Smooth muscle cell (in vitro differentiated cells): Measurements from ENCODE around the gene TENM4. TPM values are rescaled to one million over a fixed set of nuclear protein-coding genes. Genes with fewer than 3 reads are reported as not detected.

ENCODE experiments used
- DNase-seq: peaks from one replicate; lab custom pipeline; 2025; ENCODE audit not compliant: unreplicated experiment; lab: John Stamatoyannopoulos, UW
- H2AFZ ChIP-seq: fragments of 200-600 bp; sonication (generic); 2 replicates; pipeline ENCODE4 v1.6.0; 2016; ENCODE audit warnings: antibody characterized with exemption, low read depth, mild to moderate bottlenecking
- H3F3A ChIP-seq: fragments of 200-600 bp; sonication (generic); 2 replicates; pipeline ENCODE4 v1.6.0; 2017; ENCODE audit warnings: antibody characterized with exemption, low read depth
- H3K27ac ChIP-seq: fragments of 200-600 bp; sonication (generic); 2 replicates; pipeline ENCODE4 v1.5.1; 2016; ENCODE audit warnings: low read depth, mild to moderate bottlenecking
- H3K27me3 ChIP-seq: fragments of 200-600 bp; sonication (generic); 2 replicates; pipeline ENCODE4 v1.6.1; 2016; ENCODE audit warnings: low read depth, mild to moderate bottlenecking
- H3K36me3 ChIP-seq: fragments of 200-600 bp; sonication (generic); 2 replicates; pipeline ENCODE4 v1.5.1; 2016; ENCODE audit warnings: low read depth
- H3K4me1 ChIP-seq: fragments of 200-600 bp; sonication (generic); 2 replicates; pipeline ENCODE4 v1.5.1; 2016; ENCODE audit warnings: low read depth
- H3K4me2 ChIP-seq: fragments of 200-600 bp; sonication (generic); 2 replicates; pipeline ENCODE4 v1.6.0; 2016; ENCODE audit warnings: mild to moderate bottlenecking
- H3K4me3 ChIP-seq: fragments of 200-600 bp; sonication (generic); 2 replicates; pipeline ENCODE4 v1.5.1; 2016; ENCODE audit warnings: mild to moderate bottlenecking
- H3K79me2 ChIP-seq: fragments of 200-600 bp; sonication (generic); 2 replicates; pipeline ENCODE4 v1.6.0; 2016; ENCODE audit warnings: low read depth, mild to moderate bottlenecking
- H3K9ac ChIP-seq: fragments of 200-600 bp; sonication (generic); 2 replicates; pipeline ENCODE4 v1.6.0; 2016; ENCODE audit warnings: low read depth
- H3K9me3 ChIP-seq: fragments of 200-600 bp; sonication (generic); replicated peaks from 2 replicates; pipeline ENCODE4 v1.5.1; 2016; ENCODE audit warnings: low read depth
- H4K20me1 ChIP-seq: fragments of 200-600 bp; sonication (generic); 2 replicates; pipeline ENCODE4 v1.6.0; 2016; ENCODE audit warnings: low read depth
- CTCF ChIP-seq: fragments of 200-600 bp; sonication (generic); IDR thresholded peaks from 2 replicates; pipeline ENCODE4 v1.5.1; 2017; ENCODE audit warnings: borderline replicate concordance, mild to moderate bottlenecking, antibody characterized with exemption; ENCODE audit not compliant: insufficient read depth, poor library complexity, severe bottlenecking
- WGBS: methylation state at CpG from one replicate; pipeline ENCODE4 v1.1.7; 2016; ENCODE audit warnings: low lambda C conversion rate; 5-methylcytosine and 5-hydroxymethylcytosine counted together
- polyA plus RNA-seq: library from polyadenylated mRNA; unstranded; fragments of >200 nt; fragmentation: Nextera tagmentation; extraction: Ambion mirVana; gene quantifications from 2 replicates; pipeline ENCODE4 v1.2.1, GENCODE V29; 2016
- total RNA-seq: library from RNA; depleted of rRNA; stranded (reverse); fragments of >200 nt; gene quantifications from 2 replicates; pipeline ENCODE4 v1.2.3, GENCODE V29; 2014

Gene TENM4
- total and polyA plus RNA-seq, 2 experiments from 2014 or later = 31.6 to 38.2 TPM

GRCh38 chr11:79261684-79262083, 179.1 kb downstream of the TENM4 start:
- Histone ChIP-seq H3K27ac (no peak overlapping the region), H3K4me3 (no peak overlapping the region), H3K9me3 (no peaks in the 10 kb centered on the region), H3K79me2 (no peaks in the 10 kb centered on the region), H3K9ac (no peak overlapping the region), H3K36me3 (no peaks in the 10 kb centered on the region), H3F3A (peaks cover 3% of the 10 kb centered on the region), H3K27me3 (no peaks in the 10 kb centered on the region), H2AFZ (no peak overlapping the region), H4K20me1 (peaks cover 5% of the 10 kb centered on the region), H3K4me2 (no peak overlapping the region), H3K4me1 (peaks cover 7% of the 10 kb centered on the region)
- TF ChIP-seq CTCF = no peak
- WGBS = 98% methylated on average over 3 of the region's 3 CpGs
- no peak for DNase-seq

DNA sequence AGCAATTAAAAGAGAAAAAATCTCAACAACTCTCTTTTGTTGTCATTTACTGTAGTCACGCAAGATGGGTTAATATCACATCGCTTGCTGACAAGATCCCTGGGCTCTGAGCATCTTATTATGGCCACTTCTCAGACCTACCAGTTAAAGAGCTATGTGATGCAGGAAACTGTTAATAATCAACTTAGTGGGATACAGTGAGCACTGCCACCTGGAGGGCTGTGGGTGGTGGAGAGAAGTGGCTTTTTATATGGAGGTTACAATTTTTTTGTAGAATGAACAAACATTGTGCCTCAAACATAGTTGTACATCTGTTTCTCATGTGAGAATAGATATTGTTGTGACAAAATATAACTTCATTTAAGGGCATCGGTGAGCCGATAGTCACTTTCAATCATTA, 181.0 kb downstream of the TENM4 start:
- Histone ChIP-seq H3K27me3 (no peaks in the 10 kb centered on the region), H3K36me3 (no peaks in the 10 kb centered on the region), H3K79me2 (no peaks in the 10 kb centered on the region), H3K27ac (no peak overlapping the region), H2AFZ (no peak overlapping the region), H3K4me1 (peaks cover 7% of the 10 kb centered on the region), H4K20me1 (no peaks in the 10 kb centered on the region), H3K4me3 (no peak overlapping the region), H3F3A (no peaks in the 10 kb centered on the region), H3K9me3 (no peaks in the 10 kb centered on the region), H3K4me2 (no peak overlapping the region), H3K9ac (no peak overlapping the region)
- TF ChIP-seq CTCF = peak; percentile 10
- DNase-seq = no peak
- WGBS = over 99% methylated on average over 4 of the region's 4 CpGs

GRCh38 chr11:79258576-79258975, 182.3 kb downstream of the TENM4 start:
- H3K4me2 ChIP-seq = peak overlapping the region; percentile 49
- WGBS = 42% methylated on average over 4 of the region's 4 CpGs

More at GRCh38 chr11:79258576-79258975, 182.3 kb downstream of the TENM4 start:
- no peaks in the 10 kb centered on the region for H3K79me2 ChIP-seq
- no peaks in the 10 kb centered on the region for H3K36me3 ChIP-seq
- no peak overlapping the region for H3K9ac ChIP-seq
- DNase-seq = no peak
- H4K20me1 ChIP-seq = no peaks in the 10 kb centered on the region
- H3K4me1 ChIP-seq = peaks cover 7% of the 10 kb centered on the region
- H3K27me3 ChIP-seq = no peaks in the 10 kb centered on the region
- no peak for TF ChIP-seq CTCF
- H3K27ac ChIP-seq = no peak overlapping the region
- H3K9me3 ChIP-seq = no peaks in the 10 kb centered on the region
- no peaks in the 10 kb centered on the region for H3F3A ChIP-seq
- no peak overlapping the region for H3K4me3 ChIP-seq
- no peak overlapping the region for H2AFZ ChIP-seq
